Measurements from ENCODE around the gene CTNND2. TPM values are rescaled to one million over a fixed set of nuclear protein-coding genes. Genes with fewer than 3 reads are reported as not detected.

CTNND2 gene
- total RNA-seq, 1 donor from 2014 or later: 41.3 TPM

DNA sequence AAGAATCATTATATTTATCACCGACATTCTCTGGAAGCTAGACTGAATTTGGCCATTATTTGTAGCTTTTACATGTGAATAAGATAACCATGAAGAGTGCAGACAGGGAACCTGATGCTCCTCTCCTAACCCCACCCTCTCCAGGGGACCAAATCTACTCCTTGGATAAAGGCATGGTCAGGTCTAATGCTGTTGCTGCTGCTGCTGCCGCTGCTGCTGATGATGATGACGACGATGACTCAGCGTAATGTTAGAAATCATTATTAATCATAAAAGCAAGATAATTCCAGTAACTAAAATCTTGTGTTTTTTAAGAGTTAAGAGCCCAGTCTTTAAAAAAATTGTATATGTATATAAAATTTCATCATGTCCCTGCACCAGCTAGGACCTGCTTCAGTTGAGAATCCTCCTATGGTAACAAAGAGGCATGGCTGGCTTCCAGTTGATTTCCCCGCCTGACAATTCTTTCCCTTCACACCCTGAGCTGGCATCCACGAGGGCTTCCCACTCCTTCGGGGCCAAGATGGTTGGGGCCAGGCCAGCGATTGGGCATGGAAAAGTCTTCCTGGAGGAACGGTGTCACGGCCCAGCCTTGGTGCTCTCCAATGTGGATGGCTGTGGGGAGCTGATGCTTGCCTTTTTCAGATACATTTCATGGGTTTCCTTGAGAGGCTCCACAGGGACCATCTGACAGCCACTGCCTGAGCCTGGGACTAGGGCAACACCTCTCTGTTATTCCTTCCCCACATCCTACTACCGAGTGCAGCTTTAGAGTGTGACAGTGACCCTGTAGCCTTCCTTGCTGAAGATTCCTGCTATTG is 400.0 kb downstream of the CTNND2 start:
- no peak for DNase-seq (ENCODE audit: low spot score)
- intact Hi-C loops (cut with DNase I): no loop called here

DNA sequence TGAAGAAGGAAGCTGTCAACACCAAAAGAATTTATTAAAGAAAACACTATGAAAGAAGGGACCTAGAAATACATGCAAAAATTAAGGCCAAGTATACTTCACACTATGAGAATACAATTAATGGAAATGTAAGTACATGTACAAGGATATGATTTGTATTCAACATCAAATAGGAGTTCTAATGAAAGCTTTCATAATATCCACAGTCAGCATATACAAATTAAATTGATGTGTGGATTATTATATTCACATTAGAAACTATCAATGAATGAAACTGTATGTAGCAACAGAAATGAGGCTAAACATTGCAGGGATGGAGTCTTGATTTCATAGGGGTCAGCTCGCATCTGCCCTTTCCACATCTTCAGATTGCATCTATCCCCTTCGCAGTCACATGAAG is 401.5 kb downstream of the CTNND2 start:
- intact Hi-C loops (cut with DNase I): no loop called here
- no peak for DNase-seq (ENCODE audit: low spot score)

DNA sequence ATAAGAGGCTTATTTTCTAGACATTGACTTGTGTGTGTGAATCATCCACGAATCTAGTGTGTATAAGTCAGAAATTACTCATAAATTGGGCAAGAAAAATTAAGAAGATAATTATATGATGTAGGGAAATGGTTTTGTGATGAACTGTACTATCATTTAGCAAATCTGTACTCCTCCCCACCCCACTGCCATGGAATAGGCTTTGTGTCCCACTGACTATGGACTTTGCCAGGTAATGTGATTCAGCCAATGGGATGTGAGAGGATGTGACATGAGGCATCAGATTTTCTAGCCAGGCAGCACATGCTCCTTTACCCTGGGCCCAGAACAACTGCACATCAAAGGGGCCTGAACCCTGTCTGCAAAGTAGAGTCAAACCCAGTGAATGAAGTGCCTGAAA is 406.6 kb downstream of the CTNND2 start:
- DNase-seq (ENCODE audit: low spot score): no peak
- intact Hi-C loops (cut with DNase I): no loop called here

- intact Hi-C loops (cut with DNase I): no loop called here
- DNase-seq (ENCODE audit: low spot score): no peak
These were observed 408.0 kb downstream of the CTNND2 start for GRCh38 chr5:11496137-11496719.

- DNase-seq (ENCODE audit: low spot score): no peak
- intact Hi-C loops (cut with DNase I): loop anchor here (5.0 kb wide), 1 partner anchor 227 kb away; no protein-coding TSS in a partner anchor
These were observed 409.9 kb downstream of the CTNND2 start for GRCh38 chr5:11494340-11494739.

DNA sequence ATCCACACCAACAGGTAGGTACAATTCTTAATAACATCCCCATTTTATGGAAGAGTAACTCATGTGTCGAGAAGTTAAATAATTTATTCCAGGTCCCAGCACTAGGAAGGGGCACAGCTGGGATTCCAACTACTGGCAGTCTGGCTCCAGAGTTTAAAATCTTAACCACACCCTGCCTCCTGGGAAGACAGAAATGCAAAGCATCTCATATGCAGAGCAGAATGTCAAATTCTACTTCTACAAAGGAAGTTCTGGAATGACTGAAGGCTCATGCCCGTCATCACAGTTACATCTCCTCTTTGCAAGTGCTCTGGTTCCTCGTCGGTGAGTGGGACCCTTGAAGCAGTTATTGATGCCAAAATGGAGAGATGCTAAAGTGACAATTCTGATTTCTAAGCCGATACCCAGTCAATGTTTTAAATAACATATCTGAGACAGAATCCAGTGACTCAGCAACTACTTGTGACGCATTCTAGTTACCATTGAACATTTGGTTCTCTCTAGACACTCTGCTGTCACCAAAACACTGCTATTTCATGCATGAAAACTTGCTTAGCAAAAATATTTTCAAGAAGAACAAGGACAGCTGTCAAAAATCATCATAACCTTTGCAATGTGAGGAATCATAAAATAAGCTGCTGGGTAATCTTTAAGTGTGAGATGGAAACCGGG is 412.7 kb downstream of the CTNND2 start:
- intact Hi-C loops (cut with DNase I): loop anchor here (5.0 kb wide), 1 partner anchor 224 kb away; no protein-coding TSS in a partner anchor
- DNase-seq (ENCODE audit: low spot score): no peak

DNA sequence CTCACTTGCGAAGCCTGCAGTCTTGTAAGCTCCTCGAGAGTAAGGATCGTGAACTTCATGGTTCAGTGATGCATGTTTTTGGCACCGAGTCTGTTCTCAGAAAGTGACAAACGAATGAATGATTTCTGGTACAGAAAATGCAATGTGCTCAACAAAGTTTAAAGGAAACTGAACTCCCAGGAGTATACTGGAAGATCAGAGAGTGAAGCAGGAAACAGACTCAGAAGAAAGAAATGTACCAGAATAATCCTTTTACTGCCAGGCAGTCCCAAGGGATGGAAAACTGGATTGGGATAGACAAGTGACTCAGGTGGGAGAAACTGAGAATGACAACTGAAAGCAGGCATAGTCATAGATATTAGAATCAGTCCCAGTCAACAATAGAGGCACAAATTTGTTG is 420.6 kb downstream of the CTNND2 start:
- intact Hi-C loops (cut with DNase I): no loop called here
- DNase-seq (ENCODE audit: low spot score): no peak

- DNase-seq (ENCODE audit: low spot score): no peak
- intact Hi-C loops (cut with DNase I): no loop called here
These were observed 422.2 kb downstream of the CTNND2 start for GRCh38 chr5:11482011-11482410.

GRCh38 chr5:11477786-11478185 is 426.5 kb downstream of the CTNND2 start:
- intact Hi-C loops (cut with DNase I): no loop called here
- DNase-seq (ENCODE audit: low spot score): no peak

DNA sequence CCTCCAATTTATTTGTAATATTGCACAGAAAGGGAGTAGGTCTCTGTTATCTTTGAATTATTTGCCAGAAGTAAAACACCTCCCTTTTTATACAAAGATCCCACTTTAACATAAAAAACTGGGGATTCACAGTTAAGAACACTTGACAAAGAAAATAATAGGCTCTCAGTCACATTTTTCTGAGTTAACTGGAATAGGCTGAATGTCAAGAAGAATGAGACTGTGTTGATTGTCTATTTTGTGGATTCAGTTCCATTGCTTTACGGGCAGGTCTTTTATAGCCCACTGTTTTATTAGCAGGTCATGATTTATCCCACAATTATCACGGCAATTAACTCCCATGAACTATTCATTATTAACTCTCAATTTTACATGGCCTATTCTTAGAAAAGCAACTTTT is 427.4 kb downstream of the CTNND2 start:
- no peak for DNase-seq (ENCODE audit: low spot score)
- intact Hi-C loops (cut with DNase I): no loop called here

DNA sequence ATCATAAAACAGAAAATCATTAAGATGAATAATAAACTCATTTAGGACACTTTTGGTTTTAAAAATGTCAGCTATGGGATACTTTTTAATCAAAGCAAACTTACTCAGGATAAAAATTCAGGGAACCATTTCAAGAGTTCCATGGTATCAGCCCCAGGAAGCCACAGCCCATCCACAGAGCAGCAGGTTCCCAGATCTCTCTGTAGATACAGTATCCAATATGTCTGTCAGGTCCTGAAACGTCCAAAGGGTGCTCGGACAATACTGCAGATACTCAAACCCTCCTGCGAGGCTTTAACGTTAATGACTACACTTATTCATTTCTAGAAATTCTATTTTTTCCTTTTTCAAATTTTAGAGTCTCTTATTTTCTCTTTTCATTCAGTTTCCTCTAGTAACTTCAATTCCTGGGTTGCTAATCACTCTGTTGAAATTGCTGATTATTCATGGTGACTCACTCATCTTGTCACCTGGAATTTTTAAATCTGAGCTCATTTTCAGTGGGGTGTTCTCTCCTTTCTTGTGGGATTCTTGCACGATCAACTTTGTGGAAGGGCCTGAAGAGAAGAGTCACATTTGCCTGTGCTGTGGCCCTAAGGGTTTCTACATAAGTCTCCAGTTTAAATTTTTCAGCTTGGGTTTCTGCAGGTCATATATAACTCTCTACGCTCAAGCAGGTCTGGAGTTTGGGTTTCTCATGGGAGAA is 435.8 kb downstream of the CTNND2 start:
- intact Hi-C loops (cut with DNase I): no loop called here

DNA sequence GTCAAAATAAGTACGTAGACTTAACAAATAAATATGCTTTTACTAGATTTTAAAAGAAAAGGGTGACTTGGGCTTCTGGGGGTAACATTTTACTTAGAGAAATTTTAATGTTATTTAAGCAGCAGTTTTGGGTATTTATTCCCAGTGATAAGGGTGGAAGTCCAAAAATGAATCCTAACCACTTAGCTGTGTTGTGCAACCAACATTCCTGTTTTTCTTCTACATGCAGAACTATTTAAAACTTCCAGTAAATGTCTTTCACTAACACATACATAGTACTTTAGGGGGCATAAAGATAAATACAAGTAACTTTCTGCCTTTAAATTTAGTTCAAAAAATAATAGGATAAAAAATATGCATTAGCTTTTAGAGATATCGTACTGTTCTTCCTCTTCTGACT is 436.7 kb downstream of the CTNND2 start:
- intact Hi-C loops (cut with DNase I): no loop called here
- DNase-seq (ENCODE audit: low spot score): no peak

More for the DNA sequence above, 435.8 kb downstream of the CTNND2 start:
- DNase-seq (ENCODE audit: low spot score): no peak

- DNase-seq (ENCODE audit: low spot score): no peak
- intact Hi-C loops (cut with DNase I): no loop called here
These were observed 444.5 kb downstream of the CTNND2 start for GRCh38 chr5:11459716-11460115.

GRCh38 chr5:11455505-11455904 is 448.7 kb downstream of the CTNND2 start:
- intact Hi-C loops (cut with DNase I): no loop called here
- DNase-seq (ENCODE audit: low spot score): no peak

- intact Hi-C loops (cut with DNase I): no loop called here
These were observed 451.4 kb downstream of the CTNND2 start for GRCh38 chr5:11452852-11453251.

GRCh38 chr5:11449966-11450365 is 454.3 kb downstream of the CTNND2 start:
- intact Hi-C loops (cut with DNase I): no loop called here

More at GRCh38 chr5:11452852-11453251, 451.4 kb downstream of the CTNND2 start:
- no peak for DNase-seq (ENCODE audit: low spot score)

GRCh38 chr5:11449217-11449616 is 455.0 kb downstream of the CTNND2 start:
- DNase-seq (ENCODE audit: low spot score): no peak
- intact Hi-C loops (cut with DNase I): no loop called here

More at GRCh38 chr5:11449966-11450365, 454.3 kb downstream of the CTNND2 start:
- no peak for DNase-seq (ENCODE audit: low spot score)

DNA sequence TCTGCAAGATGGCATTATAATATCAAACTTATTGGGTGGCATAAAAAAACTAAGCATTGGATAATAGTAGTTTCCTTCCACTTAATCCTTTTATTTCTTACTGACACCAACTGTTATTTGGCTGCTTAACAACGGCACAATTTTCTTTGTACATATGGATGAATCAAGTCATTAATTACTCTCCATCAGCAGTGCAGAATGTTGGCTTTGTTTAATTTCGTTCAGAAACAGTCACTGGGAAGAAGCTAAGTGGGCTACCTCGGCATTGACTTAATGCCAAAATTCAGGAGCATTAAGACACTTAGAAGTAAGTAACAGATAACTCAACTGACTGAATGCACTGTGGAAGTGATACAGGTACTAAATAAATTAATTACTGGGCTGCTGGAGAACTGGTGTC is 460.4 kb downstream of the CTNND2 start:
- no peak for DNase-seq (ENCODE audit: low spot score)
- intact Hi-C loops (cut with DNase I): no loop called here

- intact Hi-C loops (cut with DNase I): no loop called here
- DNase-seq (ENCODE audit: low spot score): no peak
These were observed 472.1 kb downstream of the CTNND2 start for GRCh38 chr5:11432116-11432515.

GRCh38 chr5:11429254-11429653 is 475.0 kb downstream of the CTNND2 start:
- no peak for DNase-seq (ENCODE audit: low spot score)
- intact Hi-C loops (cut with DNase I): no loop called here

Measured in cardiac septum (tissue), 1 donor.